Heart left ventricle (tissue), 13 donors: ENCODE results near the gene CLCA4.

ENCODE experiments used
- POLR2A ChIP-seq, 2 donors: fragments of 450-650 bp; IDR thresholded peaks; one replicate each; pipeline ENCODE4 v1.6.1; 2017; ENCODE audit warnings: antibody characterized with exemption in 2 of 2, mild to moderate bottlenecking in 2 of 2, moderate library complexity in 2 of 2
- TF ChIP-seq, protein P1 (sequence below), 12 donors: fragments of 200-600 bp; sonication (generic) in 4 of 12; IDR thresholded peaks; one replicate each; pipeline versions ENCODE4 v1.5.0 to v1.8.0; 2018 to 2022; ENCODE audit warnings: antibody characterized with exemption in 12 of 12, mild to moderate bottlenecking in 5 of 12
- donor health status: ischemic (EF 13 %, LVEDD 7.1; RV severe dilation, severe dysfunction).
- donor health status: DM: no; HTN: yes; CAD: no.
- donor health status: DM: no; HTN: no; CAD: no.
- donor health status: ischemic (EF 25% LVEDD 6.9; RV normal size, moderate dysfunction).
- donor health status: ischemic (EF 25% LVEDD 5.7; RV mildly dilated, moderate dysfunction).
- donor health status: ischemic (EF 35%, LVEDD 5.7; RV mildly dilated, moderate dysfunction).
- donor health status: nonischemic (EF 11% LVEDD 7.7; RV severe dilation, severe dysfunction).
- donor health status: DM: yes; HTN: yes; CAD: no.
- donor health status: PGD.
- donor health status: ischemic (EF 29% LVEDD 5.4; RV normal size, mild dysfunction).
- donor health status: nonischemic (EF 23%, LVEDD 6.1; RV moderate dilation, normal function).

DNA sequence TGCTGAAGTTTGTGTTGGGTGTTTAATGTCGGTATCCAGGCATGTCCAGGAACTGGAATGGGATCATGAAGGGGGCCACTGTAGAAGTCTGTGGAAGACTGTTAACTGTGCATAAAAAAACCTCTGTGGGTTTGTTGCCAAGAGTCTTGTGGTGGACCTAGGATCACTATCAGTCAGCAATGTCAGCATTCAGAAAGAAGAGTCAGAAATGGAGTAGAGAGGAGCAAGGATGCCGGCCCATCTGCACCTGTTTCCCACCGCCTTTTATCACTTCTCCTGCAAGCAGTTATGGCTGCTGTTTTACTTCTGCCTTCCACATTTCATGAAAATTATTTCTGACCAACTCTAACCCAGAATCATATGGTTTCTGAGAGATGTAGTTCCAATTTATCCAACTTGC is 36.7 kb downstream of the CLCA4 start:
- TF ChIP-seq POLR2A (IDR thresholded peaks at IDR 0.05), result no peak
- TF ChIP-seq, protein P1, sequence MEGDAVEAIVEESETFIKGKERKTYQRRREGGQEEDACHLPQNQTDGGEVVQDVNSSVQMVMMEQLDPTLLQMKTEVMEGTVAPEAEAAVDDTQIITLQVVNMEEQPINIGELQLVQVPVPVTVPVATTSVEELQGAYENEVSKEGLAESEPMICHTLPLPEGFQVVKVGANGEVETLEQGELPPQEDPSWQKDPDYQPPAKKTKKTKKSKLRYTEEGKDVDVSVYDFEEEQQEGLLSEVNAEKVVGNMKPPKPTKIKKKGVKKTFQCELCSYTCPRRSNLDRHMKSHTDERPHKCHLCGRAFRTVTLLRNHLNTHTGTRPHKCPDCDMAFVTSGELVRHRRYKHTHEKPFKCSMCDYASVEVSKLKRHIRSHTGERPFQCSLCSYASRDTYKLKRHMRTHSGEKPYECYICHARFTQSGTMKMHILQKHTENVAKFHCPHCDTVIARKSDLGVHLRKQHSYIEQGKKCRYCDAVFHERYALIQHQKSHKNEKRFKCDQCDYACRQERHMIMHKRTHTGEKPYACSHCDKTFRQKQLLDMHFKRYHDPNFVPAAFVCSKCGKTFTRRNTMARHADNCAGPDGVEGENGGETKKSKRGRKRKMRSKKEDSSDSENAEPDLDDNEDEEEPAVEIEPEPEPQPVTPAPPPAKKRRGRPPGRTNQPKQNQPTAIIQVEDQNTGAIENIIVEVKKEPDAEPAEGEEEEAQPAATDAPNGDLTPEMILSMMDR (IDR thresholded peaks at IDR 0.05), result no peak
